ENCODE measurements around the gene NAV2. TPM values are rescaled to one million over a fixed set of nuclear protein-coding genes. Genes with fewer than 3 reads are reported as not detected.
A peak's percentile ranks its signal among the peaks of the same experiment; 100 is the strongest.

The NAV2 gene
- total RNA-seq, 1 experiment from 2014 or later = 2.1 TPM

DNA sequence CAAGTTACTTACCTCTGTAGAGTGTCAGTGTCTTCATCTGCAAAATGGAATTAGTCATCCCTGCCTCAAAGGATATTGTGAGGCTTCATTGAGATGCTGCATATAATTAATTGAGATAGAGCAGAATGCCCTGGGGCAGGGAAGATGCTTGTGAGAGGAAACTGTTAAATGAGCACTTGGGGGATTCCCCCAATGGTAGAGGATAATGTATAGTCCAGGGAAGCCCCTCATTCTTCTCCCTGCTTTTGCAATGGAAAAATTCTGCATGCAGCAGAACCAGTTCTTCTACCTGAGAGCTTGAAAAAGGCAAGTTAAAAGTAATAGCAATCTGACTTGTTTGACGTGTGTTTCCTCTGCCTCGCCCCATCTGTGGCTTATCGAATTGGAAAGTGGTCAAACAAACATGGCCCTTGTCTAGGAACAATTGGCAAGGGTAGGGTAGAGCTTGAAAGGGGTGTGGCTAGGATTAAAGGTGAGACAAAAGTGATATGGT, 90.9 kb downstream of the NAV2 start:
- POLR2A ChIA-PET = no interaction called here
- H3K4me1 ChIP-seq (ENCODE audit: control insufficient read depth in 1 of 2, insufficient read depth in 2 of 2, low read length in 2 of 2) = peaks cover 25 to 36% of the 10 kb centered on the region in 2 experiments
- H4K20me1 ChIP-seq (ENCODE audit: insufficient read depth) = no peaks in the 10 kb centered on the region

DNA sequence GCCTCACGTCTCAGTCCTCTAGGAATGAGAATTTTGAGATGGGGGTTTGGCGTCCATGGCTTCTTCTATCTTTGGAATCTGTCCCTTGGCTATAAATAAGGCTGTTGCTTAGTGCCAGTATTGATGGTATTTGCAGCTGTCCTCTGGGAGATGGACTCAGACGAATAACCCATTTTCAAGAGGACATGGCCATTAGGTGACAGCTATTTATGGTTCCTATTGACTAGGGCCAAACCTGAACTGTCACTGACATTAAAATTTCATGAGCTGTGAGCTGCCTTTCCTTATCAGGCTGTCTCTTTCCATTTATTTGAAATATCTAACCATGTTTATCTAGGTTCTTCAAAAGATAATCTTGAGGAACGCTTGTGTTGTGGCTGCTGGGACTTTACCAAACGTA, 92.7 kb downstream of the NAV2 start:
- Histone ChIP-seq H3K4me2 (ENCODE audit: low read length) (no peak overlapping the region), H3K27ac (ENCODE audit: low read depth, low read length) (no peak overlapping the region), H3K79me2 (ENCODE audit: insufficient read depth, low read length) (no peaks in the 10 kb centered on the region), H4K20me1 (ENCODE audit: insufficient read depth) (no peaks in the 10 kb centered on the region), H3K9me3 (ENCODE audit: control insufficient read depth in 1 of 2, insufficient read depth in 1 of 2, low read depth in 1 of 2, low read length in 2 of 2) (no peaks in the 10 kb centered on the region), H3K27me3 (ENCODE audit: insufficient read depth, low read length) (no peaks in the 10 kb centered on the region), H3K4me3 (replicated peaks in 1 of 2; ENCODE audit: low read depth in 1 of 2, low read length in 2 of 2) (no peak overlapping the region), H3K4me1 (ENCODE audit: control insufficient read depth in 1 of 2, insufficient read depth in 2 of 2, low read length in 2 of 2) (peaks cover 25 to 36% of the 10 kb centered on the region in 2 experiments), H3K36me3 (ENCODE audit: control insufficient read depth in 1 of 2, insufficient read depth in 2 of 2, low read length in 2 of 2) (no peaks in the 10 kb centered on the region), H2AFZ (ENCODE audit: low read depth, low read length, poor library complexity, severe bottlenecking) (no peak overlapping the region), H3K9ac (ENCODE audit: low read length) (no peak overlapping the region), H3K9me2 (ENCODE audit: insufficient read depth) (no peaks in the 10 kb centered on the region; the same call in 1 of the 2 replicates)
- DNase-seq (ENCODE audit: low read depth, low spot score) (no peak), ATAC-seq (no peak)
- CTCF ChIA-PET = no interaction called here
- no TSS peak for BruUV-seq (replicated peaks)
- intact Hi-C loops (cut with micrococcal nuclease) = loop anchor here (5.0 kb wide), 1 partner anchor 97 kb away; no protein-coding TSS in a partner anchor
- POLR2A ChIA-PET = no interaction called here
- TF ChIP-seq EGR1 (IDR thresholded peaks at IDR 0.05; ENCODE audit: low read depth) (no peak), EZH2phosphoT487 (IDR thresholded peaks at IDR 0.05; ENCODE audit: borderline replicate concordance) (no peak), SP1 (IDR thresholded peaks at IDR 0.05; ENCODE audit: low read depth) (no peak)
- RAD21 ChIA-PET (ENCODE audit: low non-redundant PET in 1 of 2, low total read pairs in 2 of 2, uncharacterized antibody in 2 of 2, unreplicated experiment in 2 of 2) = no interaction called here

More for the DNA sequence above, 90.9 kb downstream of the NAV2 start:
- no peak for ATAC-seq
- CTCF ChIA-PET = no interaction called here
- Histone ChIP-seq H3K9ac (ENCODE audit: low read length) (no peak overlapping the region), H3K27ac (ENCODE audit: low read depth, low read length) (no peak overlapping the region), H3K9me2 (ENCODE audit: insufficient read depth) (no peaks in the 10 kb centered on the region; the same call in 1 of the 2 replicates), H3K79me2 (ENCODE audit: insufficient read depth, low read length) (no peaks in the 10 kb centered on the region), H2AFZ (ENCODE audit: low read depth, low read length, poor library complexity, severe bottlenecking) (no peak overlapping the region), H3K4me2 (ENCODE audit: low read length) (peak overlapping the region; percentile 17), H3K9me3 (ENCODE audit: control insufficient read depth in 1 of 2, insufficient read depth in 1 of 2, low read depth in 1 of 2, low read length in 2 of 2) (no peaks in the 10 kb centered on the region), H3K36me3 (ENCODE audit: control insufficient read depth in 1 of 2, insufficient read depth in 2 of 2, low read length in 2 of 2) (no peaks in the 10 kb centered on the region), H3K27me3 (ENCODE audit: insufficient read depth, low read length) (no peaks in the 10 kb centered on the region), H3K4me3 (replicated peaks in 1 of 2; ENCODE audit: low read depth in 1 of 2, low read length in 2 of 2) (no peak overlapping the region)
- no peak for DNase-seq (ENCODE audit: low read depth, low spot score)
- TF ChIP-seq SP1 (IDR thresholded peaks at IDR 0.05; ENCODE audit: low read depth) = peak; percentile 45
- TF ChIP-seq, protein P1, sequence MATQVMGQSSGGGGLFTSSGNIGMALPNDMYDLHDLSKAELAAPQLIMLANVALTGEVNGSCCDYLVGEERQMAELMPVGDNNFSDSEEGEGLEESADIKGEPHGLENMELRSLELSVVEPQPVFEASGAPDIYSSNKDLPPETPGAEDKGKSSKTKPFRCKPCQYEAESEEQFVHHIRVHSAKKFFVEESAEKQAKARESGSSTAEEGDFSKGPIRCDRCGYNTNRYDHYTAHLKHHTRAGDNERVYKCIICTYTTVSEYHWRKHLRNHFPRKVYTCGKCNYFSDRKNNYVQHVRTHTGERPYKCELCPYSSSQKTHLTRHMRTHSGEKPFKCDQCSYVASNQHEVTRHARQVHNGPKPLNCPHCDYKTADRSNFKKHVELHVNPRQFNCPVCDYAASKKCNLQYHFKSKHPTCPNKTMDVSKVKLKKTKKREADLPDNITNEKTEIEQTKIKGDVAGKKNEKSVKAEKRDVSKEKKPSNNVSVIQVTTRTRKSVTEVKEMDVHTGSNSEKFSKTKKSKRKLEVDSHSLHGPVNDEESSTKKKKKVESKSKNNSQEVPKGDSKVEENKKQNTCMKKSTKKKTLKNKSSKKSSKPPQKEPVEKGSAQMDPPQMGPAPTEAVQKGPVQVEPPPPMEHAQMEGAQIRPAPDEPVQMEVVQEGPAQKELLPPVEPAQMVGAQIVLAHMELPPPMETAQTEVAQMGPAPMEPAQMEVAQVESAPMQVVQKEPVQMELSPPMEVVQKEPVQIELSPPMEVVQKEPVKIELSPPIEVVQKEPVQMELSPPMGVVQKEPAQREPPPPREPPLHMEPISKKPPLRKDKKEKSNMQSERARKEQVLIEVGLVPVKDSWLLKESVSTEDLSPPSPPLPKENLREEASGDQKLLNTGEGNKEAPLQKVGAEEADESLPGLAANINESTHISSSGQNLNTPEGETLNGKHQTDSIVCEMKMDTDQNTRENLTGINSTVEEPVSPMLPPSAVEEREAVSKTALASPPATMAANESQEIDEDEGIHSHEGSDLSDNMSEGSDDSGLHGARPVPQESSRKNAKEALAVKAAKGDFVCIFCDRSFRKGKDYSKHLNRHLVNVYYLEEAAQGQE (IDR thresholded peaks at IDR 0.05; ENCODE audit: low read depth) = no peak
- RAD21 ChIA-PET (ENCODE audit: low non-redundant PET in 1 of 2, low total read pairs in 2 of 2, uncharacterized antibody in 2 of 2, unreplicated experiment in 2 of 2) = no interaction called here
- no TSS peak for BruUV-seq (replicated peaks)
- intact Hi-C loops (cut with micrococcal nuclease) = no loop called here

Measured in HCT116 (cell line).